ENCODE measurements around the gene RNF212B. TPM values are rescaled to one million over a fixed set of nuclear protein-coding genes. Genes with fewer than 3 reads are reported as not detected.
A peak's percentile ranks its signal among the peaks of the same experiment; 100 is the strongest.

Gene RNF212B
- total and polyA plus RNA-seq, 10 of the 15 experiments (the other 5 are each of a cell fraction or from before 2014, with no cell fraction given) = not detected

- DNase-seq (ENCODE audit: low read depth, low spot score) (no peak), FAIRE-seq (peak; percentile 91), ATAC-seq (peak; percentile 65)
- peaks cover 27% of the 10 kb centered on the region for H3K79me2 ChIP-seq (ENCODE audit: control insufficient read depth, insufficient read depth, low read length)
- H2AFZ ChIP-seq (ENCODE audit: control insufficient read depth, low read depth, low read length) = peak within 1 kb of the TSS; percentile 53
- peak within 1 kb of the TSS; percentile 80 for H3K4me2 ChIP-seq (ENCODE audit: control insufficient read depth, insufficient read depth)
- SMC1A ChIA-PET (ENCODE audit: uncharacterized antibody, unreplicated experiment) = interaction anchor here (0.8 to 2.3 kb wide), 4 partner anchors 10 to 20 kb away, joined by 3 to 17 read pairs (median 4); partner anchors contain the start of genes HOMEZ and PABPN1
- peaks cover 20% of the 10 kb centered on the region for H3K4me1 ChIP-seq (ENCODE audit: control insufficient read depth, insufficient read depth, low read length)
- H3K9me3 ChIP-seq (replicated peaks; ENCODE audit: control insufficient read depth, insufficient read depth, low read length) = no peaks in the 10 kb centered on the region
- CTCF ChIA-PET = interaction anchor here (0.9 to 4.5 kb wide), 11 partner anchors 10 to 435 kb away, joined by 3 to 37 read pairs (median 4); partner anchors contain the start of genes HOMEZ, LRP10 and PABPN1
- H3K9ac ChIP-seq (ENCODE audit: control insufficient read depth, insufficient read depth, low read length) = peak within 1 kb of the TSS; percentile 97
- no peaks in the 10 kb centered on the region for H4K20me1 ChIP-seq (ENCODE audit: control insufficient read depth, insufficient read depth)
- H3K36me3 ChIP-seq (ENCODE audit: control insufficient read depth in 2 of 2, insufficient read depth in 2 of 2, low read length in 1 of 2) = no peaks in the 10 kb centered on the region; a peak in 1 of 4 replicates
- RAD21 ChIA-PET (ENCODE audit: unreplicated experiment) = interaction anchor here (0.6 to 8.7 kb wide), 4 partner anchors 15 to 746 kb away, joined by 3 to 103 read pairs (median 3); partner anchors contain the start of gene PABPN1
- BruUV-seq (replicated peaks) = no TSS peak
- peak within 1 kb of the TSS; percentile 91 for H3K27ac ChIP-seq (ENCODE audit: control insufficient read depth, insufficient read depth)
- H3K4me3 ChIP-seq = peak within 1 kb of the TSS; percentile 100
- in situ Hi-C loops (cut with MboI) (loop anchor here (10.0 to 25.0 kb wide), 2 partner anchors 806 to 1128 kb away; partner anchors contain the start of genes DCAF11 and NRL), intact Hi-C loops (cut with micrococcal nuclease; ENCODE audit: unreplicated experiment) (no loop called here)
- no peaks in the 10 kb centered on the region for H3K27me3 ChIP-seq (replicated peaks in 1 of 2; ENCODE audit: control insufficient read depth in 2 of 2, insufficient read depth in 2 of 2, low read length in 1 of 2)
- 1% methylated on average over 20 of the region's 24 CpGs for WGBS (ENCODE audit: insufficient coverage, insufficient replicate concordance, low lambda C conversion rate, missing lambda C conversion rate)
- POLR2A ChIA-PET = interaction anchor here (0.6 to 3.7 kb wide), 5 partner anchors 10 to 375 kb away, joined by 3 to 55 read pairs (median 4); partner anchors contain the start of genes HOMEZ and PABPN1
- peak; percentile 92 for TF ChIP-seq TARDBP (IDR thresholded peaks at IDR 0.05; ENCODE audit: borderline replicate concordance)
- peak; percentile 72; the same call in 1 of the 2 replicates for TF ChIP-seq EED (IDR thresholded peaks at IDR 0.05; ENCODE audit: low read depth)
- TF ChIP-seq GATAD2B (conservative IDR thresholded peaks at IDR 0.05; ENCODE audit: low read depth) = peak; percentile 43; the same call in 1 of the 2 replicates
- TF ChIP-seq SMC3 (IDR thresholded peaks at IDR 0.05; ENCODE audit: borderline replicate concordance, low read length) = no peak
- TF ChIP-seq, protein P1, sequence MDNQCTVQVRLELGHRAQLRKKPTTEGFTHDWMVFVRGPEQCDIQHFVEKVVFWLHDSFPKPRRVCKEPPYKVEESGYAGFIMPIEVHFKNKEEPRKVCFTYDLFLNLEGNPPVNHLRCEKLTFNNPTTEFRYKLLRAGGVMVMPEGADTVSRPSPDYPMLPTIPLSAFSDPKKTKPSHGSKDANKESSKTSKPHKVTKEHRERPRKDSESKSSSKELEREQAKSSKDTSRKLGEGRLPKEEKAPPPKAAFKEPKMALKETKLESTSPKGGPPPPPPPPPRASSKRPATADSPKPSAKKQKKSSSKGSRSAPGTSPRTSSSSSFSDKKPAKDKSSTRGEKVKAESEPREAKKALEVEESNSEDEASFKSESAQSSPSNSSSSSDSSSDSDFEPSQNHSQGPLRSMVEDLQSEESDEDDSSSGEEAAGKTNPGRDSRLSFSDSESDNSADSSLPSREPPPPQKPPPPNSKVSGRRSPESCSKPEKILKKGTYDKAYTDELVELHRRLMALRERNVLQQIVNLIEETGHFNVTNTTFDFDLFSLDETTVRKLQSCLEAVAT (IDR thresholded peaks at IDR 0.05) = 0 out of 2 replicates have a peak, but pooled peaks have one; percentile 19
- TF ChIP-seq CHD2 (IDR thresholded peaks at IDR 0.05; ENCODE audit: borderline replicate concordance, low read depth, low read length) = no peak; the same call in 1 of the 2 replicates
- TF ChIP-seq SMARCA5 (IDR thresholded peaks at IDR 0.05) = no peak
- peak in 1 of 2 experiments; percentile 47; a peak in 1 of 3 replicates for TF ChIP-seq EGR1 (IDR thresholded peaks at IDR 0.05; ENCODE audit: borderline replicate concordance in 1 of 2, low read depth in 2 of 2, low read length in 2 of 2)
- no peak for TF ChIP-seq TAF1 (IDR thresholded peaks at IDR 0.05; ENCODE audit: borderline replicate concordance, low read depth, low read length)
- no peak for TF ChIP-seq ZNF24 (IDR thresholded peaks at IDR 0.05)
- TF ChIP-seq ZNF687 (IDR thresholded peaks at IDR 0.05) = no peak
- TF ChIP-seq BRCA1 (IDR thresholded peaks at IDR 0.05; ENCODE audit: low read depth, low read length) = no peak
- TF ChIP-seq TCF12 (IDR thresholded peaks at IDR 0.05; ENCODE audit: low read depth, low read length) = peak; percentile 17; the same call in 1 of the 2 replicates
- no peak for TF ChIP-seq RAD51 (IDR thresholded peaks at IDR 0.05)
- TF ChIP-seq, protein P2, sequence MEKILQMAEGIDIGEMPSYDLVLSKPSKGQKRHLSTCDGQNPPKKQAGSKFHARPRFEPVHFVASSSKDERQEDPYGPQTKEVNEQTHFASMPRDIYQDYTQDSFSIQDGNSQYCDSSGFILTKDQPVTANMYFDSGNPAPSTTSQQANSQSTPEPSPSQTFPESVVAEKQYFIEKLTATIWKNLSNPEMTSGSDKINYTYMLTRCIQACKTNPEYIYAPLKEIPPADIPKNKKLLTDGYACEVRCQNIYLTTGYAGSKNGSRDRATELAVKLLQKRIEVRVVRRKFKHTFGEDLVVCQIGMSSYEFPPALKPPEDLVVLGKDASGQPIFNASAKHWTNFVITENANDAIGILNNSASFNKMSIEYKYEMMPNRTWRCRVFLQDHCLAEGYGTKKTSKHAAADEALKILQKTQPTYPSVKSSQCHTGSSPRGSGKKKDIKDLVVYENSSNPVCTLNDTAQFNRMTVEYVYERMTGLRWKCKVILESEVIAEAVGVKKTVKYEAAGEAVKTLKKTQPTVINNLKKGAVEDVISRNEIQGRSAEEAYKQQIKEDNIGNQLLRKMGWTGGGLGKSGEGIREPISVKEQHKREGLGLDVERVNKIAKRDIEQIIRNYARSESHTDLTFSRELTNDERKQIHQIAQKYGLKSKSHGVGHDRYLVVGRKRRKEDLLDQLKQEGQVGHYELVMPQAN (conservative IDR thresholded peaks at IDR 0.05) = no peak
Observed at GRCh38 chr14:23306412-23307145, 68.8 kb downstream of the RNF212B start, which contains the start of gene BCL2L2. Gene BCL2L2 (plus strand): TSS chr14:23306833. CDS start chr14:23307768, 935 bp downstream.

Data from GM12878 (cell line).